GM12801 (cell line): ENCODE results near the gene SPATA20.

Experiments
- TF ChIP-seq, protein P1 (sequence below): IDR thresholded peaks from one replicate; pipeline ENCODE4 v1.5.1; 2011; ENCODE audit warnings: control low read depth; ENCODE audit not compliant: insufficient read length; ENCODE audit errors: extremely low read depth

The SPATA20 gene

DNA sequence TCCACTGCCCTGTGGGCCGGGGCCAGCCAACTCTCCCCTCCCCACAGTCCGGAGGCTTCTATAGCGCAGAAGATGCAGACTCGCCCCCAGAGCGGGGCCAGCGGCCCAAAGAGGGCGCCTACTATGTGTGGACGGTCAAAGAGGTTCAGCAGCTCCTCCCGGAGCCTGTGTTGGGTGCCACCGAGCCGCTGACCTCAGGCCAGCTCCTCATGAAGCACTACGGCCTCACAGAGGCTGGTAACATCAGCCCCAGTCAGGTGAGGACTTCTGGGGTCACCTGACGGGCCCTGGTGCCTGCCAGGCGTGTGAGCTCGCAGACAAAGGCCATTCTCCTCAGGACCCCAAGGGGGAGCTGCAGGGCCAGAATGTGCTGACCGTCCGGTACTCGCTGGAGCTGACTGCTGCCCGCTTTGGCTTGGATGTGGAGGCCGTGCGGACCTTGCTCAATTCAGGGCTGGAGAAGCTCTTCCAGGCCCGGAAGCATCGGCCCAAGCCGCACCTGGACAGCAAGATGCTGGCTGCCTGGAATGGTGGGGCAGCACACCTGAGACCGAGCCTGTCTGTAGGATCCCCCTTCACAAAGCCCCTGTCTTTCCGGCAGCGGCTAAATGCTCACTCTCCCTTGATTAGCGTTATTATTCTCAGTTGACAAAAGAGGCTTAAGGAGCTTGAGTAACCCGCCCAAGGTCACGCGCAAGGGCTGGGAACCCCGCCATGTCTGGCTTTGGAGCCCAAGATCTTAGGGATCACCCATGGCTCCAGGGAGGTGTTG, 3.9 kb downstream of the SPATA20 start:
- TF ChIP-seq, protein P1, sequence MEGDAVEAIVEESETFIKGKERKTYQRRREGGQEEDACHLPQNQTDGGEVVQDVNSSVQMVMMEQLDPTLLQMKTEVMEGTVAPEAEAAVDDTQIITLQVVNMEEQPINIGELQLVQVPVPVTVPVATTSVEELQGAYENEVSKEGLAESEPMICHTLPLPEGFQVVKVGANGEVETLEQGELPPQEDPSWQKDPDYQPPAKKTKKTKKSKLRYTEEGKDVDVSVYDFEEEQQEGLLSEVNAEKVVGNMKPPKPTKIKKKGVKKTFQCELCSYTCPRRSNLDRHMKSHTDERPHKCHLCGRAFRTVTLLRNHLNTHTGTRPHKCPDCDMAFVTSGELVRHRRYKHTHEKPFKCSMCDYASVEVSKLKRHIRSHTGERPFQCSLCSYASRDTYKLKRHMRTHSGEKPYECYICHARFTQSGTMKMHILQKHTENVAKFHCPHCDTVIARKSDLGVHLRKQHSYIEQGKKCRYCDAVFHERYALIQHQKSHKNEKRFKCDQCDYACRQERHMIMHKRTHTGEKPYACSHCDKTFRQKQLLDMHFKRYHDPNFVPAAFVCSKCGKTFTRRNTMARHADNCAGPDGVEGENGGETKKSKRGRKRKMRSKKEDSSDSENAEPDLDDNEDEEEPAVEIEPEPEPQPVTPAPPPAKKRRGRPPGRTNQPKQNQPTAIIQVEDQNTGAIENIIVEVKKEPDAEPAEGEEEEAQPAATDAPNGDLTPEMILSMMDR, result no peak

DNA sequence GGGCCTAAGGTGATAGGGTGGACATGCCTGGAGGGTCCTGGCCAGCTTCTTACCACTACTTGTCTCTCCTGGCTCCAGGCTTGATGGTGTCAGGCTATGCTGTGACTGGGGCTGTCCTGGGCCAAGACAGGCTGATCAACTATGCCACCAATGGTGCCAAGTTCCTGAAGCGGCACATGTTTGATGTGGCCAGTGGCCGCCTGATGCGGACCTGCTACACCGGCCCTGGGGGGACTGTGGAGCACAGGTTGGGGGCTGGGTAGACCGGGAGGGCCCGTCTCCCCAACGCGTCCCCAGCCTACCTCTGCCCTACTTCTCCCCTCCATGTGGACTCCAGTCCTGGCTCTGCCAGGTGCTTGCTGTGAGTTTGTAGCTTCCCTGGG, 4.5 kb downstream of the SPATA20 start:
- TF ChIP-seq, protein P1, result no peak

DNA sequence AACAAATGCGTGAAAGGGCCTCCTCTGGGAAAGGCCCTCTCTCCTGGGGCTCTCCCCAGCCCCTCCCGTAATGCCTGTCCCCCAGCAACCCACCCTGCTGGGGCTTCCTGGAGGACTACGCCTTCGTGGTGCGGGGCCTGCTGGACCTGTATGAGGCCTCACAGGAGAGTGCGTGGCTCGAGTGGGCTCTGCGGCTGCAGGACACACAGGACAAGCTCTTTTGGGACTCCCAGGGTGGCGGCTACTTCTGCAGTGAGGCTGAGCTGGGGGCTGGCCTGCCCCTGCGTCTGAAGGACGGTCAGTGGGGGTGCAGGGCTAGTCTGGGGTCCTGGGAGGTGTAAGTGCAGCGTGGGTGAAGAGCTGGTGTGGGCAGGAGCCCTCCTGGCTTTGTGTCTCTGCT, 4.9 kb downstream of the SPATA20 start:
- TF ChIP-seq, protein P1, result no peak

DNA sequence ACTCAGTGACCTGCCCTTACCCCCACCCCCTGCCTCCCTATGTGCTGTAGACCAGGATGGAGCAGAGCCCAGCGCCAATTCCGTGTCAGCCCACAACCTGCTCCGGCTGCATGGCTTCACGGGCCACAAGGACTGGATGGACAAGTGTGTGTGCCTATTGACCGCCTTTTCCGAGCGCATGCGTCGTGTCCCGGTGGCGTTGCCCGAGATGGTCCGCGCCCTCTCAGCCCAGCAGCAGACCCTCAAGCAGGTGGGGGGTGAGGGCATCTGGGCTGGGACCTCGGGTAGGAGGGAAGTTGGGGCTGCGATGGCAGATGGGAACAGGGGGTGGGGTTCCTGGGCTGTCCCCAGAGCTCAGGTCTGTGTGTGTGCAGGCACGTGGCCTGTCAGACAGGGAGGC, 7.2 kb downstream of the SPATA20 start:
- TF ChIP-seq, protein P1, result no peak

DNA sequence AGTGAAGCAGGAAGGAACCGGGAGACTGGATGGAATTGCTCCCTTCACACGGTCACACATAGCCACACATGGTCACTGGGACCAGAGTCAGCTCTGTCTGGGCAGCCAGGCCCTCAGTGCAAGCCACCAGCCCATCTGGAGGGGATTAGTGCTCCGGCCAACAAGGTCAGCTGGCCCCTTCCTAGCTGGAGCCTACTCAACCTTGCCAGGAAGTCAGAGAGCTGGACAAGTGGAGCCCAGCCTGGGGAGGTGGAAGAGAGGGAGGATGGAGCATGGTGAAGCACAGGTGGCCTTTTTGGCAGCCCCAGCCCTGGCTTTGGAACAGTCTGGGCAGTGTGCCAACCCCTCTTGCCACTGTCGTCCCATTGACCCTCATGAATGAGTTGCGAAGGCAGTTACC, 9.8 kb downstream of the SPATA20 start:
- TF ChIP-seq, protein P1, result no peak

DNA sequence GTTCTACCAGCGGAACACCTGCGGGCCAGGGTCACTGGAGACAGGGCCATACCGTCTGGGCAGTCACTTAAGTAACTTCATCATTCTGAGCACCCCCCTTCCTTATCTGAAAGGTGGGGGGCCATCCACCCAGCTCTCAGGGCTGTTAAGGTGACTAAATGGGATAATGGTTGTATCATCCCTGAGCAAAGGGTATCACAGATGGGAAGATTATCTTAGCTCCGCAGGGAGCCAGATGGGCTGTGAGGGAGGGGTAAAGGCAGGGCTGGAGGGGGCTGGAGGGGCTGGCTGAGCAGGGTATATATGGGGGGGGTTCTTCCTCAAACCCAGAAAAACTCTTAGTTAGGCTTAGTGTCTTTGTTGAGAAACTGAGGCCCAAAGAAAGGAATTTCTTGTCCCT, 10.7 kb downstream of the SPATA20 start:
- TF ChIP-seq, protein P1, result no peak

DNA sequence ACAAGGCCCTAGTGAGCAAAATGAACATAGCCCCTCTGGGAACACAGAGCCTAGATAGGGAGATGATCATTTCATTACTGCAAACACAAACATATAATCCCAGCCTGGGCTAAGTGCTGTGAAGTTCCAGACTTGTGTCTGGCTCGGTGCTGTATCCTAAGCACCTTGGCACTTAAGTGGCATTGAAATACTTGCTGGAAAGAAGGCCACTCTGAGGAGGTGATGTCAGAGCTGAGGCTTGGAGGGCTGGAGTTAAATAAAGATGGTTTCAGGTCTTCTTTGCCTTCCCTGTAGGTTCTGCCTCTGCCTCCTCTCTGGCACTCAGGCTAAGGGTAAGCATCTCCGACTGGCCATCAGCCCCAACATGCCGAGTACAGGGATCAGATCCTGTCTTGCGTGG, 11.1 kb downstream of the SPATA20 start:
- TF ChIP-seq, protein P1, result no peak

DNA sequence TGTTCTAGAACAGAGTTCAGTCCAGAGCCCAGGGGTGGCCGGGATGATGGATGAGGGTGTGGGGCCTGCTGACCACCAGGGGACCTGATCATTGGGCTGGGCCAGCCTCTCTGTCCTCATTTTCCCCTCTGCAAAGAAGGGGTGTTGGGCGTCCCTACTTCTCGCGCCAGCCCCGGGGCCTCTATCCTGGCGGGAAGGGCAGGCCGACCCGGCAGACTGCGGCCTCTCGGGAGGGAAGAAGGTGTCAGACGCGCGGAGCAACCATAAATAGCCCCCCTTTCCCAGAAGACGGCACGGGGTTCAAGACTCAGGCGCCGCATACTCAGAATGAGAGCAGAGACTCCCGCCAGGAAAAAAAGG, 11.6 kb downstream of the SPATA20 start:
- TF ChIP-seq, protein P1, result no peak
